Measurements from ENCODE around the gene HM13.
"Not testable (repeated sequence)": the region's sequence is repeated elsewhere in the genome, so short reads cannot be mapped to it uniquely, and the experiment has no call there.

Gene HM13

DNA sequence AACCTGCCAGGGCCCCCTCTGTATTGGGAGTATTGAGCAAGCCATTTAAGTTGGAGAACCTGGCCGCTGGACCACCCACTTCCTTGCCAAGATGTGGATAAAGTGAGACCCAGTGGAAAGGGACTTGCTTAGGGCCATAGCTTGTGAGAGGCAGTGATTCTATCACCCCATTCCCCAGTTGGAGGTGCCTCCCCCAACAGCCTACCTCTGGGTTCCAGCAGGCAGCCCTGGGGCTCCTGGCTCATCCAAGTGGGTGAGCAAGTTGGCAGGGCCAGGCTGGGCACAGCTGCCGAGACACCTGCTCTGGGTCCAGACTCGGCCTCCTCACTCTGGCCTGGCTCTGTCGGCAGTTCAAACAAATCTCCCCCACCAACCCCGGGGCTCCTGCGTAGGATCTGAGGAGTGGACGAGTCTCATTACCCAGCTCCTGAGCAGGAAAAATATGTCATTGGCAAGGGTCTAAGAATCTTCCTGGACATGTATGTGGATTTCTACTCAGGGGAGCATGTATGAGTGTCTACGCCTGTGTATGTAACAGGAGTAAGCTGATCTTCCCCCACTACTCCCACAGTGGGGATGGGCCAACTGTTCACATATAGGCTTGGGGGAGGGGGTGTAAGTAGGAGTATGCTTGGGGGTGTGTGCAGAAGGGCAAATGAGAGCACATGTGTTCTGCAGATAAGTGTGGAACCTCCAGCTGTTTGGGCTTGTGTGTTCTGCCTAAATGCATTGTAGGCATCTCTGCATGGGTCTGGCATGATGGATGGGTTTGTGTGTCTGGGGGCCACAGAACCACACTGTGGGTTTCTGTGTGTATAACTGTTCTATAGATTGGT is 92.8 kb downstream of the HM13 start:
- Histone ChIP-seq H3K4me2 (ENCODE audit: low read depth, low read length, poor library complexity, severe bottlenecking) (no peak overlapping the region), H3K4me3 (ENCODE audit: low read length, poor library complexity, severe bottlenecking) (no peak overlapping the region), H3K9ac (ENCODE audit: low read depth, low read length, poor library complexity, severe bottlenecking) (no peak overlapping the region), H3K79me2 (ENCODE audit: insufficient read depth, low read length) (no peaks in the 10 kb centered on the region), H4K20me1 (ENCODE audit: insufficient read depth, low read length, poor library complexity, severe bottlenecking) (no peaks in the 10 kb centered on the region), H2AFZ (ENCODE audit: low read length) (no peak overlapping the region), H3K9me3 (ENCODE audit: insufficient read depth, low read depth, low read length) (no peaks in the 10 kb centered on the region), H3K27me3 (ENCODE audit: insufficient read depth, low read length, poor library complexity, severe bottlenecking) (peaks cover 23% of the 10 kb centered on the region), H3K4me1 (ENCODE audit: insufficient read depth, low read length, poor library complexity, severe bottlenecking) (peaks cover 23% of the 10 kb centered on the region), H3K36me3 (ENCODE audit: insufficient read depth, low read length) (no peaks in the 10 kb centered on the region), H3K9me2 (replicated peaks; ENCODE audit: low read depth, low read length) (no peaks in the 10 kb centered on the region), H3F3A (ENCODE audit: low read depth) (no peaks in the 10 kb centered on the region)
- TF ChIP-seq, protein P1, sequence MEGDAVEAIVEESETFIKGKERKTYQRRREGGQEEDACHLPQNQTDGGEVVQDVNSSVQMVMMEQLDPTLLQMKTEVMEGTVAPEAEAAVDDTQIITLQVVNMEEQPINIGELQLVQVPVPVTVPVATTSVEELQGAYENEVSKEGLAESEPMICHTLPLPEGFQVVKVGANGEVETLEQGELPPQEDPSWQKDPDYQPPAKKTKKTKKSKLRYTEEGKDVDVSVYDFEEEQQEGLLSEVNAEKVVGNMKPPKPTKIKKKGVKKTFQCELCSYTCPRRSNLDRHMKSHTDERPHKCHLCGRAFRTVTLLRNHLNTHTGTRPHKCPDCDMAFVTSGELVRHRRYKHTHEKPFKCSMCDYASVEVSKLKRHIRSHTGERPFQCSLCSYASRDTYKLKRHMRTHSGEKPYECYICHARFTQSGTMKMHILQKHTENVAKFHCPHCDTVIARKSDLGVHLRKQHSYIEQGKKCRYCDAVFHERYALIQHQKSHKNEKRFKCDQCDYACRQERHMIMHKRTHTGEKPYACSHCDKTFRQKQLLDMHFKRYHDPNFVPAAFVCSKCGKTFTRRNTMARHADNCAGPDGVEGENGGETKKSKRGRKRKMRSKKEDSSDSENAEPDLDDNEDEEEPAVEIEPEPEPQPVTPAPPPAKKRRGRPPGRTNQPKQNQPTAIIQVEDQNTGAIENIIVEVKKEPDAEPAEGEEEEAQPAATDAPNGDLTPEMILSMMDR (conservative IDR thresholded peaks at IDR 0.05; ENCODE audit: low read length) = no peak
- no peak for TF ChIP-seq EZH2phosphoT487 (IDR thresholded peaks at IDR 0.05; ENCODE audit: borderline replicate concordance)

DNA sequence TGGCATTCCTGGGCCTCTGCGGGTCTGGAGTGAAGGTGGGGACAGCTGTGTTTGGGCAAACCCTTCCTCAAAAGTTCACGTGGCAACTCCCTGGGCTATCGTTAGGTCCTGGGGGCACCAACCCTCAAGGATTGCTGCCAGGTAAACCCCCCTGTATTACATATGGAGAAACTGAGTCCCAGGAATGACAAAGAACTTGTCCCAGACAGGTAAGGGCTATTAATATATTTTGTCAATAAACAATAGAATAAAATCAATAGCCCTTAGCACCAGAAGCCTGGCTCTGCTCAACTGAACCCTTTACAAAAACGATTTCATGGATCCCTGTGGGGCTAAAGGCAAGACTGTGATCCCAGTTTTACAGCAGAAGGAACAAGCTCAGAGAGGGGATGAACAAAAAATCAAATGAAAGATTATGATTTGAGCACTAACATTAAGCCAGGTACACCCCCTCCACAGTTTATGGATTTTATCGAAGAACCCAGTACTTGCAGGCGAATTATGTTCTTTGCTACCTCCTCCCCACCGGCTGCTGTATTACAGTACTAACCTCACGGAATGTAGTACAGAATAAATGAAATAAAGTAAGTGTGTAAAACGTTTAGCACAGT is 93.5 kb downstream of the HM13 start:
- Histone ChIP-seq H2AFZ (ENCODE audit: low read length) (no peak overlapping the region), H3K4me2 (ENCODE audit: low read depth, low read length, poor library complexity, severe bottlenecking) (no peak overlapping the region), H4K20me1 (ENCODE audit: insufficient read depth, low read length, poor library complexity, severe bottlenecking) (no peaks in the 10 kb centered on the region), H3K4me3 (ENCODE audit: low read length, poor library complexity, severe bottlenecking) (no peak overlapping the region), H3K27me3 (ENCODE audit: insufficient read depth, low read length, poor library complexity, severe bottlenecking) (peaks cover 23% of the 10 kb centered on the region), H3K36me3 (ENCODE audit: insufficient read depth, low read length) (no peaks in the 10 kb centered on the region), H3K9me3 (ENCODE audit: insufficient read depth, low read depth, low read length) (no peaks in the 10 kb centered on the region), H3F3A (ENCODE audit: low read depth) (no peaks in the 10 kb centered on the region), H3K9me2 (replicated peaks; ENCODE audit: low read depth, low read length) (no peaks in the 10 kb centered on the region), H3K9ac (ENCODE audit: low read depth, low read length, poor library complexity, severe bottlenecking) (no peak overlapping the region), H3K79me2 (ENCODE audit: insufficient read depth, low read length) (no peaks in the 10 kb centered on the region), H3K4me1 (ENCODE audit: insufficient read depth, low read length, poor library complexity, severe bottlenecking) (peaks cover 23% of the 10 kb centered on the region)
- no peak for TF ChIP-seq EZH2phosphoT487 (IDR thresholded peaks at IDR 0.05; ENCODE audit: borderline replicate concordance)
- TF ChIP-seq, protein P1 (conservative IDR thresholded peaks at IDR 0.05; ENCODE audit: low read length) = no peak

GRCh38 chr20:31608251-31608945 is 94.2 kb downstream of the HM13 start:
- H3K36me3 ChIP-seq (ENCODE audit: insufficient read depth, low read length) = no peaks in the 10 kb centered on the region
- peaks cover 23% of the 10 kb centered on the region for H3K4me1 ChIP-seq (ENCODE audit: insufficient read depth, low read length, poor library complexity, severe bottlenecking)
- H3K9me2 ChIP-seq (replicated peaks; ENCODE audit: low read depth, low read length) = no peaks in the 10 kb centered on the region
- H3K27me3 ChIP-seq (ENCODE audit: insufficient read depth, low read length, poor library complexity, severe bottlenecking) = peaks cover 23% of the 10 kb centered on the region
- no peaks in the 10 kb centered on the region for H3F3A ChIP-seq (ENCODE audit: low read depth)
- H2AFZ ChIP-seq (ENCODE audit: low read length) = no peak overlapping the region
- no peak overlapping the region for H3K4me2 ChIP-seq (ENCODE audit: low read depth, low read length, poor library complexity, severe bottlenecking)
- H3K9me3 ChIP-seq (ENCODE audit: insufficient read depth, low read depth, low read length) = no peaks in the 10 kb centered on the region
- H3K4me3 ChIP-seq (ENCODE audit: low read length, poor library complexity, severe bottlenecking) = no peak overlapping the region
- H3K79me2 ChIP-seq (ENCODE audit: insufficient read depth, low read length) = no peaks in the 10 kb centered on the region
- no peak overlapping the region for H3K9ac ChIP-seq (ENCODE audit: low read depth, low read length, poor library complexity, severe bottlenecking)
- TF ChIP-seq, protein P1 (conservative IDR thresholded peaks at IDR 0.05; ENCODE audit: low read length) = no peak
- TF ChIP-seq EZH2phosphoT487 (IDR thresholded peaks at IDR 0.05; ENCODE audit: borderline replicate concordance) = no peak
- H4K20me1 ChIP-seq (ENCODE audit: insufficient read depth, low read length, poor library complexity, severe bottlenecking) = no peaks in the 10 kb centered on the region

DNA sequence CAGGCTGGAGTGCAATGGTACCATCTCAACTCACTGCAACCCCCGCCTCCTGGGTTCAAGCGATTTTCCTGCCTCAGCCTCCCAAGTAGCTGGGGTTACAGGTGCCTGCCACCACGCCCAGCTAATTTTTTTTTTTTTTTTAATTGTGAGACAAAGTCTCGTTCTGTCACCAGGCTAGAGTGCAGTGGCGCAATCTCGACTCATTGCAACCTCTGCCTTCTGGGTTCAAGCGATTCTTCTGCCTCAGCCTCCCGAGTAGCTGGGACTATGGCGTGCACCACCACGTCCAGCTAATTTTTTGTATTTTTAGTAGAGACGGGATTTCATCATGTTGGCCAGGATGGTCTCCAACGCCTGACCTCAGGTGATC is 98.0 kb downstream of the HM13 start:
- not testable (repeated sequence) for H3K4me1 ChIP-seq (ENCODE audit: insufficient read depth, low read length, poor library complexity, severe bottlenecking); H3K4me3 ChIP-seq (ENCODE audit: low read length, poor library complexity, severe bottlenecking); H2AFZ ChIP-seq (ENCODE audit: low read length); H3K9me3 ChIP-seq (ENCODE audit: insufficient read depth, low read depth, low read length); H3K9ac ChIP-seq (ENCODE audit: low read depth, low read length, poor library complexity, severe bottlenecking); H3K36me3 ChIP-seq (ENCODE audit: insufficient read depth, low read length); H3K79me2 ChIP-seq (ENCODE audit: insufficient read depth, low read length); H4K20me1 ChIP-seq (ENCODE audit: insufficient read depth, low read length, poor library complexity, severe bottlenecking); H3F3A ChIP-seq (ENCODE audit: low read depth); H3K9me2 ChIP-seq (replicated peaks; ENCODE audit: low read depth, low read length); H3K27me3 ChIP-seq (ENCODE audit: insufficient read depth, low read length, poor library complexity, severe bottlenecking); H3K4me2 ChIP-seq (ENCODE audit: low read depth, low read length, poor library complexity, severe bottlenecking)

All from Loucy (cell line).